Measurements from ENCODE around the gene ASCL5. TPM values are rescaled to one million over a fixed set of nuclear protein-coding genes. Genes with fewer than 3 reads are reported as not detected.

ASCL5 gene
- total and polyA plus RNA-seq, 9 of the 15 experiments (the other 6 are each of a cell fraction or from before 2014, with no cell fraction given), result 0.09 TPM; not detected in 8

GRCh38 chr1:201164645-201165044 lies 37.7 kb upstream of the ASCL5 start:
- intact Hi-C loops (cut with micrococcal nuclease), result no loop called here
- WGBS (ENCODE audit: insufficient coverage, low coverage, missing lambda C conversion rate), result 37% methylated on average over 7 of the region's 7 CpGs
- H3K9me1 ChIP-seq (ENCODE audit: control insufficient read depth, insufficient read depth, low read length), result no peaks in the 10 kb centered on the region
- no peak overlapping the region for H3K4me3 ChIP-seq
- no peak overlapping the region for H3K4me2 ChIP-seq (ENCODE audit: insufficient read depth, low read length)
- peaks cover 4 to 21% of the 10 kb centered on the region in 2 experiments; a peak in 3 of 5 replicates for H3K4me1 ChIP-seq (replicated peaks in 1 of 2; ENCODE audit: control insufficient read depth in 2 of 2, insufficient read depth in 2 of 2, low read length in 2 of 2)
- CTCF ChIA-PET (ENCODE audit: low intra/inter-chr PET ratio), result no interaction called here
- H3K79me2 ChIP-seq (ENCODE audit: control insufficient read depth, insufficient read depth, low read length), result no peaks in the 10 kb centered on the region
- no TSS peak for BruUV-seq (replicated peaks)
- in situ Hi-C loops (cut with MboI), result no loop called here
- H3K9ac ChIP-seq (ENCODE audit: insufficient read depth in 1 of 2, low read depth in 2 of 2, low read length in 2 of 2), result no peak overlapping the region
- no peak overlapping the region for H3K27ac ChIP-seq (ENCODE audit: extremely low read depth, low read depth, low read length)
- H3K36me3 ChIP-seq (ENCODE audit: control insufficient read depth, insufficient read depth, low read length), result no peaks in the 10 kb centered on the region
- POLR2A ChIA-PET, result interaction anchor here (1.7 kb wide), 1 partner anchor 11 kb away, joined by 6 read pairs; the partner anchor contains the start of gene TMEM9
- H2AFZ ChIP-seq (ENCODE audit: low read depth, low read length), result no peak overlapping the region
- no peaks in the 10 kb centered on the region for H3K27me3 ChIP-seq (ENCODE audit: control insufficient read depth in 2 of 2, insufficient read depth in 2 of 2, low read length in 2 of 2)
- TF ChIP-seq SOX6 (IDR thresholded peaks at IDR 0.05) (0 out of 2 replicates have a peak, but pooled peaks have one; percentile 44), CREB5 (CRISPR knock-in tag; IDR thresholded peaks at IDR 0.05) (no peak), LEF1 (IDR thresholded peaks at IDR 0.05) (peak; percentile 30; the same call in 1 of the 2 replicates), ZBTB12 (CRISPR knock-in tag; IDR thresholded peaks at IDR 0.05) (no peak), KLF10 (CRISPR knock-in tag; IDR thresholded peaks at IDR 0.05) (no peak), ZNF778 (CRISPR knock-in tag; IDR thresholded peaks at IDR 0.05) (no peak), E2F4 (CRISPR knock-in tag; IDR thresholded peaks at IDR 0.05; ENCODE audit: low read depth) (no peak), YY1 (IDR thresholded peaks at IDR 0.05; ENCODE audit: borderline replicate concordance in 1 of 3, control insufficient read depth in 1 of 3, extremely low read depth in 1 of 3, insufficient read depth in 3 of 3, insufficient read length in 1 of 3, insufficient replicate concordance in 2 of 3, low read depth in 1 of 3, low read length in 2 of 3) (no peak), ZC3H4 (CRISPR knock-in tag; IDR thresholded peaks at IDR 0.05; ENCODE audit: borderline replicate concordance) (no peak), POLR2AphosphoS2 (IDR thresholded peaks at IDR 0.05; ENCODE audit: low read length) (no peak)
- DNase-seq (ENCODE audit: extremely low read depth in 1 of 4, low spot score in 3 of 4) (no peak), ATAC-seq (no peak), FAIRE-seq (no peak)
- H3K9me3 ChIP-seq (replicated peaks; ENCODE audit: control insufficient read depth, insufficient read depth, low read depth, low read length), result no peaks in the 10 kb centered on the region
- H4K20me1 ChIP-seq (replicated peaks; ENCODE audit: control insufficient read depth, insufficient read depth, low read length), result no peaks in the 10 kb centered on the region

Measured in K562 (cell line).